ENCODE measurements around the gene AGPAT4.

The AGPAT4 gene

DNA sequence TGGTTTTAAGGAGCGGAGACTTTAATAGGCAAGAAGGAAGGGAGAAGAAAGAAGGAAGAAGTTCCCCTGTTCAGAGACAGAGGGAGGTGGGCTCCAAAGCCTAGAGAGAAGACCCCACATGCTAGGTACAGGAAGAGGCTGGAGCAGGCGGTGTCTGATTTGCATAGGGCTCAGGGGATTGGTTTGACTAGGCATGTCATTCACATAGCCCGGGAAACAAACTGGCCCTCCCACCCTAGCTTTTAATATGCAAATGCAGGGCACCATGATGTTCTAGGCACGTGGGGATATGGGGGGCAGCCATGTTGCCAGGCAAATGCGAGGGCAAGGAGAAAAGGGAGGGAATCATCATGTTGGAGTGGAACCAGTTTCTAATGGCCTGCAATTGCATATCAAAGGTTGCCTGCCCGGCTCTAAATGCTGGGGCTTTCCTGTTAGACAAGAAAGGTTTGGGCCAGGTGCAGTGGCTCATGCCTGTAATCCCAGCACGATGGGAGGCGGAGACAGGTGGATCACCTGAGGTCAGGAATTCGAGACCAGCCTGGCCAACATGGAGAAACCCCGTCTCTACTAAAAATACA is 34.3 kb upstream of the AGPAT4 start:
- H3K4me3 ChIP-seq (ENCODE audit: low read depth, low read length): no peak overlapping the region
- TF ChIP-seq, protein P1, sequence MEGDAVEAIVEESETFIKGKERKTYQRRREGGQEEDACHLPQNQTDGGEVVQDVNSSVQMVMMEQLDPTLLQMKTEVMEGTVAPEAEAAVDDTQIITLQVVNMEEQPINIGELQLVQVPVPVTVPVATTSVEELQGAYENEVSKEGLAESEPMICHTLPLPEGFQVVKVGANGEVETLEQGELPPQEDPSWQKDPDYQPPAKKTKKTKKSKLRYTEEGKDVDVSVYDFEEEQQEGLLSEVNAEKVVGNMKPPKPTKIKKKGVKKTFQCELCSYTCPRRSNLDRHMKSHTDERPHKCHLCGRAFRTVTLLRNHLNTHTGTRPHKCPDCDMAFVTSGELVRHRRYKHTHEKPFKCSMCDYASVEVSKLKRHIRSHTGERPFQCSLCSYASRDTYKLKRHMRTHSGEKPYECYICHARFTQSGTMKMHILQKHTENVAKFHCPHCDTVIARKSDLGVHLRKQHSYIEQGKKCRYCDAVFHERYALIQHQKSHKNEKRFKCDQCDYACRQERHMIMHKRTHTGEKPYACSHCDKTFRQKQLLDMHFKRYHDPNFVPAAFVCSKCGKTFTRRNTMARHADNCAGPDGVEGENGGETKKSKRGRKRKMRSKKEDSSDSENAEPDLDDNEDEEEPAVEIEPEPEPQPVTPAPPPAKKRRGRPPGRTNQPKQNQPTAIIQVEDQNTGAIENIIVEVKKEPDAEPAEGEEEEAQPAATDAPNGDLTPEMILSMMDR (IDR thresholded peaks at IDR 0.05; ENCODE audit: borderline replicate concordance, insufficient read depth, low read depth, low read length): no peak

DNA sequence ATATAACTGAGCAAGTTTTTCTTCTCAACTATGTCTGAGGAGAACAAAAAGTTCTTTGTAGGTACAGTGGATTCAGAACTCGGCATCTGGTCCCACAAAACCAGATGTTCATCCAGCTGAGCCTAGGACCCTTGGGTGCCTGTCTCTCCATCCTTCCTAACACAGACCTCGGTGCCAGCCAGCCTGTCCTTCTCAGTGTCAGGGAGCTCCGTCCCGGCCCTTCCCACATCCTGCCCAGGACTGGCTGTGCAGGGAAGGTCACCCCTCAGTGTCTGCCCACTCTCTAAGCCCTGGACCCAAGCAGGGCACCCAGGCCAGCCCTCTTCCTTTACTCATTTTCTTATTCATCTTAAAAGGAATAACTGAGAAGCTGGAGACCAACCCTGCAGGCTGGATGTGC is 32.0 kb upstream of the AGPAT4 start:
- TF ChIP-seq, protein P1 (IDR thresholded peaks at IDR 0.05; ENCODE audit: borderline replicate concordance, insufficient read depth, low read depth, low read length): no peak
- H3K4me3 ChIP-seq (ENCODE audit: low read depth, low read length): no peak overlapping the region

DNA sequence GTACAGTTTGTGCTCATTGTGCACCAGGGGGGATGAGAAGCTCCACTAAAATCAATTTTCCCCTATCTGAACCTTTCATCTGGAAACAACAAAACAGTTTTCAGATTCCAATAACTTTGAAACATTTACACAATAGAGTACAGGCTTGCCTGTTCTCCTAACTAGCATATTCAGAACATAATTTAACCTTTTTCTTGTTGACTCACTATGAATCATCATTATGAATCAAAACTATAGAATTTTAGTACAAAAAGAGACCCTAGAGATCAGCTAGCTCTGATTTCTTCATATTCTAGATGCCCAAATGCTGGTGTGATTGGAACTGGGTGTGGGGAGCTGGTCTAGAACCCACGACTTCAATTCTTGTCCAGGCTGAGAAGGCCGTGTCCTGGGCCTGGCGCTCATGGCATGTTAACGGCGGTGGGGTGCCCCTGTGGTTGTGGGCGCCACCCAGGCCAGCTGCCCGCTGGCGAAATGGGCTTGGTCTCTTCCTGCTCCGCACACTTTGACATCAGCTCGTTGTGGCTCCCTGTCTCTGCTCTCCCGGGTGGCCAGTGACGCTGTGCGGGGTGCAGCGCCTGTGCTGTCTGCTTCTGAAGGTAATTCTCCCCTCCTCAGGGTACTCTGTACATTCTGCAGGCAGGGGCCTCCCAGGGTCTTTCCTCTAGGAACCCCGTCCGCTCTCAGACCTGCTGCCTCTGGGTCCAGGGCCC is 29.9 kb upstream of the AGPAT4 start:
- TF ChIP-seq, protein P1 (IDR thresholded peaks at IDR 0.05; ENCODE audit: borderline replicate concordance, insufficient read depth, low read depth, low read length): no peak
- no peak overlapping the region for H3K4me3 ChIP-seq (ENCODE audit: low read depth, low read length)

DNA sequence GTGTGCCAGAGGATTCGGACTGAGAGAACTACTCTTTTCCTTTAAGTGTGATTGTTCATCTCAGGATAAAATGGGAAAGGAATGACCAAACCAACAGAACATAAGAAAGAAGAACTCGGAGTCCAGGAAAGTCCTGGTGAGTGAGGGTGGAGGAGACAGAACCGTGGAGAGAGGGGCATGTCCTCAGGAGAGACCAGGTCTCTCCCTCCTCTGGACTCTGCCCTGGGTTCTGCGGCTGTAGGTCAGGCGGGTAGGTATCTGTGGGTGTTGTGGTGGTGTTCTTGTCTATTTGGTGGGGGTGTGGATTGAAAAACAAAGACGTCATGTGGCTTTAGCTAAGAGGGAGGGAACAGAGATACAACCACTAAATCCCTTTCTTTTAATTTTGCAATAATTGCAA is 29.1 kb upstream of the AGPAT4 start:
- no peak overlapping the region for H3K4me3 ChIP-seq (ENCODE audit: low read depth, low read length)
- TF ChIP-seq, protein P1 (IDR thresholded peaks at IDR 0.05; ENCODE audit: borderline replicate concordance, insufficient read depth, low read depth, low read length): no peak

DNA sequence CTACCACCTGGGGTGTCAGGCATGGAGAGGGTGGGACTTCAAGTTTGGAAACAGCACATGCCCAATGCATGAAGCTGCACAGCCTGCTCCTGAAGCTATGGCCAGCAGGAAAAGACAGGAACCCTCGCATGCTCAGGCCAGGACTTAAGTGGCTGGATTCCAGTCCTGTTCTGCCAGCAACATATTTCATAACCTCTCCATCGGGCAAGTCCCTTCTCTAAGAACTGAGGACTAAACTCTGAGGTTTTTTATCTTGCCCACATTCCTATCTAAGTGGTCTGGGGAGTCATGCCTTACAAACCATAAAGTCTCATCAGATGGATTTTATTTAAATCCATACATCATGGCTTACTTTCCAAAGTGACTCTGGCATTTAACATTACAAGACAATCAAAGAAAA is 27.5 kb upstream of the AGPAT4 start:
- H3K4me3 ChIP-seq (ENCODE audit: low read depth, low read length): no peak overlapping the region
- TF ChIP-seq, protein P1 (IDR thresholded peaks at IDR 0.05; ENCODE audit: borderline replicate concordance, insufficient read depth, low read depth, low read length): no peak

DNA sequence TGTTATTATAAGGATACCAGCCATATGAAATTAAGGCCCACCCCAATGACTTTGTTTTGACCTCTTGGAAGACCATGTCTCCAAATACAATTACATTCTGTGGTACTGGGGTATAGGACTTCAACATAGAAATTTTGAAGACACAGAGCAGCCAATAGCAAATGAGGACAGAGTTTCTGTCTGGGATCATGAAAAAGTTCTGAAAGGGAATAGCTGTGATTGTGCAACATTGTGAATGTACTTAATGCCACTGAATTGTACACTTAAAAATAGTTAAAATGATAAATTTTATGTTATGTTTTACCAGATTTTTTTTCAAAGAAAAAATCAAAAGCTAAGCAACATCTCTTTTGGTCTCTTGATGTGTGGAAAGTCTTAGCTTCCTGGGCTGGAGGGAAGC is 27.0 kb upstream of the AGPAT4 start:
- TF ChIP-seq, protein P1 (IDR thresholded peaks at IDR 0.05; ENCODE audit: borderline replicate concordance, insufficient read depth, low read depth, low read length): no peak
- H3K4me3 ChIP-seq (ENCODE audit: low read depth, low read length): no peak overlapping the region

DNA sequence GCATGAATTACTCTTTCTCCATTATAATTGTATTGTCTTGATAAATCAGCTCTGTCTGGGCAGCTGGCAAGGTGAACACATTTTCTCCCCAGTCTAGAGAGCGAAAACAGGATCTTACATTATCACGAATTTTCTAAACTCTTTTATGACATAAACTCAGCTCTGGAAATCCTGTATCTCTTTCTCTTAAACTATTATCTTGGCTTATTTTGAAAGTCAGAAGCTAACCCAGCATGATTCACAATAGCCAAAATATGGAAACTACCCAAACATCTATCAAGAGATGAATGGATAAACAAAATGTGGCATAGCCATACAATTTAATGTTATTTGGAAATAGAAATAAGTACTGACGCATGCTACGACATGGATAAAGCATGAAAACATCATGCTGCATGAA is 25.9 kb upstream of the AGPAT4 start:
- H3K4me3 ChIP-seq (ENCODE audit: low read depth, low read length): no peak overlapping the region
- TF ChIP-seq, protein P1 (IDR thresholded peaks at IDR 0.05; ENCODE audit: borderline replicate concordance, insufficient read depth, low read depth, low read length): no peak

All from GM12875 (cell line).